GM21723 (cell line): ENCODE results near the gene EML6.

Experiments
- ATAC-seq: cut with Tn5 transposase; IDR thresholded peaks from one replicate; pipeline ENCODE4 v1.9.1; 2021; ENCODE audit warnings: mild to moderate bottlenecking, moderate library complexity; ENCODE audit not compliant: unreplicated experiment

The EML6 gene

DNA sequence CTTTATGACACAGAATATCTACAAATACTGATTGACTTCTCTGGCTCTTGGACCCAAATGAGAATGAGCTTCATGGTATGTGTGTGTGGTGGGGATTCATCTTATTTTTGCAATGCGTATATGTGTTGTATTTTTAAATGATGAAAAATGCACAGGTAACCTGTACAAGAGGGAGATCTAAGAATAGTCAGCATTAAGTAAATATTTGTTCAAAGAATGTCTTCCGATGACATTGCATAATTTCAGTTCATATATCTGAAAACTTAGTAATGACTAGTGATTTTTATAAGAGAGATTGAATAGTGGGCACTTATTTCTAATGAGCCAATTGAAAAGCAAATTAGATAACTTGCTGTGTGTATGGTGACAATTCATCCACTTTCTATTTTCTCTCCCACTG is 66.4 kb downstream of the EML6 start:
- ATAC-seq: no peak

DNA sequence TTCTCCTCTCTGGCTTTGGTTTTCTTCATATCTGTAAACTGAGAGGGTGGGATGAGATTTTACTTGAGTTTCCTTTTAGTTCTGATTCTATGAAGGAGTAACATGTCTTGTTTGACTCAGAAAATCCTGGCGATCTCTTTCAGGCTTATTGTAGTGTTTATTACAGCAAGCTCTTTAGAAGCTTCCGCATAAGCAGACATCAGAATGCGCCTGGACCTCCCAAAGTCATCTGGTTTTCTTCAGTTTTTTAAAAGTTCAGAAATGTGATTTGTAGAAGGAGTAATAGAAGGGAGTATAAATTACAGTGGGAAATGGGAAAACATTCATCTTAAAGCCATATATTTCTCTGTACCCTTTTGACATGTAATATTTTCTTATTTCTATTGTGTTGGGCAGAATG is 68.4 kb downstream of the EML6 start:
- no peak for ATAC-seq

GRCh38 chr2:54797307-54797706 is 73.8 kb downstream of the EML6 start:
- no peak for ATAC-seq

DNA sequence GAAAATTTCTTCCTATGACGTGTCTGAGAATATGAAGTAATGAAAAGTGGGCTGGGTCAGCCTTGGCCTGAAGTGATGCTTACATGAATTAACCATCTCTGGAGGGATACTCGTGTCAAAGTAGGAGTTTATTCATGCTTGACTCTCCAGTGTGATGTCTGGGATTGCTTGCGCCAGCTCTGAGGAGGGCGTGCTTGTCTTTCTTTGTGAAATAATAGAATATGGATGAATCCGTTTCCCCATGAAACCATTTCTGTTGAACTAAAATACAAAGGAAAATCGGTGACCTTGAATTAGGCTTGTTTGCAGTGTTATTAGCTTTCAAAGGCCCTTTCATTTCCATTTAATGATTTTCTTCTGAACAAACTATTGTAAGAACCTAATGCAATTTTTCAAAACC is 77.9 kb downstream of the EML6 start:
- no peak for ATAC-seq

DNA sequence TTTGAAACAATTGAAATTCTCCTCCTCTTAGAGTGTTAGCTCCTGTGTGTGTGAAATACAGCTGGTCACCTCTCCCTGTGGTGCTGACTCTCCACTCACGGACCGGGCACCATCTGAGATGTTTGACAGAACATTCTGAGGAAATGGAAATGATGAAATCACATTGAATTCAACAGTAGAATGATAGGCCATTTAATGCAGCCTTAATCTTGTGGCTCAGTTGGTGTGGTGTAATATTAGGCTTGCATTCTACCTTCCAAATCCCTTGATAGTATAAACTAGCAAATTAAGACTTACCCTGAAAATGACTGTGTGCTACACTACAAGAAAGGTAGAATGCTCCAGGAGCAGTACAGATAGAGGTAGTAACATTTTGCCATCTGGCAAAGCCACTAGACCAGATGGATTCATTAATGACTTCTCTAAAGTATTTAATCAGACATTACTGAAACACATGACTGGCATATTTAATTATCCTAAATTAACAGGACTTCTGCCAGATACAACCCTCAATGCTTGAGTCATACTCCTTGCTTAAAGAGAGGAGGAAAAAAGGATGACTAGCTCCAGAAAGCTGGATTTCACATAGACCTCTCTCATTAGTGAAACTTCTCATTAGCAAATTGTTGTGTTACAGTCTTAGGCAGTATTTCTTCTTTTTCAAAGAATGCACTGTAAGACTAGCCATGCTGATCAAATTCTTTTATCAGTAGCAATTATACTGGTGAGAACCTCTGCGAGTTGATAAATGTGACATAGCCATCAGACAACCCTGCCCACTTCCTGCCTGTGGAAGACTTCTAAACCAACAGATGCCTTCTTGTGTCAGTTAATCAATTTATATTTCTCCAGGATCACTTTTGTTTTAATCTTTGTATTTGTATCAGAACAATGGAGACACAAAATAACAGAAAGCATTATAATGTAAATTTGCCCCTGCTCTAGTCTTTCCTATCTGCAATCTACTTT is 80.6 kb downstream of the EML6 start:
- no peak for ATAC-seq

DNA sequence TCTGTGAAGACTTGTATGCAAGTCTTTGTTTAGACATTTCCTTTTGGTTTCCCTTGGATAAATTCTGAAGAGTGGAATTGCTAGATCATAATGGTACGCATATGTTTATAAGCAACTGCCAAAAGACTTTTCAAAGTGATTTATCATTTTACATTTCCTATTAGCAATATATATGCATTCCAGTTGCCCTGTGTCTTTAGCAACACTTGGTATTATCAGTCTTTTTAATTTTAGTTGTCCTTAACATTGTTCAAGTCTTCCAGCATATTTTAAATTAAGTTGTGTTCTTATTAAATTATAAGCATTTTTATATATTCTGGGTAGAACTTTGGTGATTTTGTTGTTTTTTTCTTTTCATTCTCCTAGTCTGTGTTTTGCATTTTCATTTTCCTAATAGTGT is 81.8 kb downstream of the EML6 start:
- ATAC-seq: no peak

DNA sequence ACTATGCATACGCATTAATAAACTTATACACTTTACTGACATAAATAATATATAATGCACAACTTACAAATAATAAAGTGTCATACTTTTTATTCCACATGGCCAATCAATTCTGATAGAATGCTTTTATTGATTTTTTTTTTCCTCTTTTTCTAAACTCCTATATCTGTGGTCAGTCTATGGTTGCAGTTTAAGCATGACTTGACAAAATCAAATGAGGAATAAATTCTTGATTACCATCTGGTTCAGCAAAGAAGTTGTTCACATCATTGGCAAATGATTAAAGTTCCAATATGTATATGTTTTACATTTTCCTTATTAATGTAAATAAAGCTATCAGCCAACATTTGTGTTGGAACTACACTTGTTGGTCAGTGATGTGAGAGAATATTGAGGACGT is 83.5 kb downstream of the EML6 start:
- no peak for ATAC-seq

DNA sequence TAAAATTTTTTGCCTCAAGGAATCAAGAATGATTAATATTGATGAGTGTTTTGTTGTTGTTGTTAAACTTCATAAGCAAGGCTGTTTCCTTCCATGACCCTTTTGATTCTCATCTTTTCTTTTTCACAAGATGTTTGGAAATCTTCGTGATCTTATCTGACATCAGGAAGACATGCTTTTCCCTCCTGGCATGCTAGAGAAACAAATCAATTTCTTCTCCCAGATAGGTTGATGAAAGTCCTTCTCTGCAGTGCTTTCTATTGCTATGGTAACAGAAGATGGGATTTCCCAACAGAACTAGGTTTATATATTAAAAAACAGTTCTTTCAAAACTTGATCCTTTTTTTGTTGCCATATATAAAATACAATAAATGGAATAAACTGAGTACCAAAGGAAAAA is 85.2 kb downstream of the EML6 start:
- ATAC-seq: no peak

DNA sequence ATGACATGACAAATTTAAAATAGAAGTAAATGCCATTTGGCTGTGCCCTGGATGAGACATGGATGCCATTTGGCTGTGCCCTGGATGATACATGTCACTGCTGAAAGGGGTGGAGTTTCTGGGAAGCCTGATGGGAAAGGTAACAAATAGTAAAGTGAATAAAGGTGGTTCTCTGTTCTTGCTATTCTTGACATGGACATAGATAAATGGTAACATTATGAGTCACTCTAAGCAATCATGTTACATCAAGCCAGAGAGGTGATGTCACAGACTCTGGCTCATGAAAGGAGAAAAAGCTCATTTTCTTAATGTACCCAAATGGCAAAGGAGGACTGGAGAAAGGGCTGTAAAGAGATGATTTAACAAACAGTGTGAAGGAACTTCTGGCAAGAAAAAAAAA is 86.4 kb downstream of the EML6 start:
- no peak for ATAC-seq

- ATAC-seq: no peak
These were observed 86.8 kb downstream of the EML6 start for GRCh38 chr2:54810246-54810645.

DNA sequence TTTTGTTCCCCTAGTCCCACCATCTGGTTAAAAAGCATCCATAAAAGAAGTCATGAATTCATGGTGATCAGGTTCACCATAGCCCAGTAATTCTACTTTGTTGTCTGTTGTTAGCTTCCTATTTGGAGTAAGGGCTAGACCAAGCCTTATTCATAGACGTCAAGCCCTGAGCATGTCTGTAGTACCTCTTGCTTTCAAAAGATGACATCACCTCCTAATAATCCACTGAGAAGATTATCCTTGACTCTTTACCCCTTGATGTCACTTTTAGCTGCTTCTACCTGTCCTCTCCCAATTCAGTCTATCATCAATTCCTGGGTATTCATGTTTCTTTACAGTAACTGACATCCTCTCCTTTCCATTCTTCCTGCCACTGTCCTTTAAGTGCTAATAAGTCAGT is 90.1 kb downstream of the EML6 start:
- no peak for ATAC-seq

- ATAC-seq: no peak
These were observed 91.1 kb downstream of the EML6 start for GRCh38 chr2:54814389-54815147.

DNA sequence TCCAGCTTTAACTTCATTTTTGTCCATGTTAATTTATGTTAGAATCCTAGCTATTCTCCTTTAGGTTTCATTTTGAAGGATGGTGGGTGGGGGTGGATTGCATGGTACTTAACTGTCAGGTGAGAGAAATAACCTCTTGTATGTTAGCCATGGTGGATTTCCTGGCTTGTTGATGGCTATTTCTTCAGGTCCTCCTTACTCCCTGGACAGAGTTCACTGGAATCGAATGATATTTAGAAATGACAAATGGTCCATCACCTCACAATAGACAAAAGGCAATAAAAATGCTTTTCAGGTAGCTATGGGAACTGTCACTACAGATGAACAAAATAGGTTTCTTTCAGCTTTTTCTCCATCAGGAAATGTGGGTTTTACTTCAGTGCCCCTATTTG is 91.7 kb downstream of the EML6 start:
- no peak for ATAC-seq

- ATAC-seq: no peak
These were observed 94.8 kb downstream of the EML6 start for GRCh38 chr2:54818226-54818625.

- no peak for ATAC-seq
These were observed 97.1 kb downstream of the EML6 start for GRCh38 chr2:54820558-54820957.

DNA sequence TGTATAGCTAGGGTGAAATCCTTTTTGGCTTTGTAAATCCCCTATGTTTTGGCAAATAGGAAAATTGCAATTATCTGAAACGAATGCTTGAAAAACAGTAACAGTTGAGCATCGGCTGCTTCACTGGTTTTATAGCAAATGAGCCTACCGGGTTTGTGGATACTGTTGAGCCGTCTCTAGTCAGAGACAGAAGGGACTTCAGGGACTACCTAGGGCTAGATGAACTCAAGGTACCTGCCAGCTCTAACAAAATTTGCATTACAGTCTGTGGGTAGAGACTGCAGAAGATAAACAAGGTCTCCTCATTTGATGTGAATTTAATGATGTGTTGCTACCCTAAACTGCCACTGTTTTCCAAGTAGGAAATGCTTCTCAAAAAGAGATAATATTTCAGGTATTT is 101.1 kb downstream of the EML6 start:
- no peak for ATAC-seq

DNA sequence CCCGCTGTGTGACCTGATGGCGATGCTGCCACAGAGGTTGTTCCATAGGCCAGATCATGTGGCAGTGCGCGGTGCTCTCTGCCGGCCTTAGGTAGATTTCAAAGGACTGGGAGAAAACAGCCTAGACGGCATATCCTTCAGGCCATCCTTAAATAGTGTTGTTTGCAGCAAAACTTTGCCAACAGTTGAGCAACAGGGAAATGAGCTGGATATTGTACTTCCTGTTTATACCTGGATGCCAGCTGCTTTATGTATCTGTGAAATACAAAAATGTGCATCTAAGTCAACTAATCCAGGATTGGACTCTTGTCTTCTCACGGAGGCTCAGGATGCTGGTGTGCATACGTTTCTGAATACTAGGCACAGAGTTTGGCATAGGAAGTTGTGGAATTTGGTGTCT is 107.1 kb downstream of the EML6 start:
- no peak for ATAC-seq

DNA sequence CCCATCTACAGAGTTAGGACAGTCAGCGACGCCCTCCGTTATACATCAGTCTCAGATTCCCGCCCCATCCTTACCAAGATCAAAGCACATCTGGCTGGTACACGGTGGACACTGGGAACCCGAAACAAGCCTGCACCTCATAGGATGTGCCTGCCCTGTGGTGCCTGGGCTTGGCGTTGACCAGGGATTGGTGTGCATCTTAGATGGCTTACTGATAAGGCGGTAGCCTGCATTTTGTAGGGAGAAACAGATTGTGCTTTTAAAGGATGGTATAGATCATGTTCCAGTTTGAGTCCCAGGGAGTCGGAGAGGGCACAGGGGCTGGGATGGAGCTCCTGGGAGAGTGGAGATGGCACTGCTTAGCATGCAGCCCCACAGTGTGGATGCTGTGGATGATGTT is 108.0 kb downstream of the EML6 start:
- ATAC-seq: no peak

GRCh38 chr2:54834721-54835120 is 111.3 kb downstream of the EML6 start:
- no peak for ATAC-seq

GRCh38 chr2:54836477-54836876 is 113.0 kb downstream of the EML6 start:
- no peak for ATAC-seq

GRCh38 chr2:54838585-54839035 is 115.1 kb downstream of the EML6 start:
- ATAC-seq: peak; percentile 81
